SU-DHL-6 (cell line): ENCODE measurements around the gene WWOX.

ENCODE experiments used
- H2AFZ ChIP-seq: fragments of 200-600 bp; sonication (generic); 2 replicates; pipeline ENCODE4 v1.6.1; 2014; ENCODE audit warnings: low read depth, mild to moderate bottlenecking, moderate library complexity, mixed read lengths, antibody characterized with exemption, low read length; ENCODE audit not compliant: severe bottlenecking
- H3F3A ChIP-seq: fragments of 200-600 bp; shearing (Covaris generic); 2 replicates; pipeline ENCODE4 v1.6.0; 2016; ENCODE audit warnings: antibody characterized with exemption, mild to moderate bottlenecking; ENCODE audit not compliant: insufficient read depth
- H3K27ac ChIP-seq: fragments of 200-600 bp; sonication (generic); 2 replicates; pipeline ENCODE4 v1.5.1; 2016; ENCODE audit warnings: low read depth, mild to moderate bottlenecking, low read length, moderate library complexity, mixed read lengths
- H3K27me3 ChIP-seq: fragments of 200-600 bp; sonication (generic), shearing (Covaris generic); 2 replicates; pipeline ENCODE4 v1.6.0; 2014; ENCODE audit warnings: mild to moderate bottlenecking, low read length
- H3K36me3 ChIP-seq: fragments of 200-600 bp; sonication (generic); 2 replicates; pipeline ENCODE4 v1.6.1; 2014; ENCODE audit warnings: mild to moderate bottlenecking, low read length, mixed read lengths
- H3K4me2 ChIP-seq: fragments of 300-600, 200-600 bp; shearing (Covaris generic), sonication (generic); 2 replicates; pipeline ENCODE4 v1.6.0; 2014; ENCODE audit warnings: low read length, low read depth, mild to moderate bottlenecking; ENCODE audit not compliant: poor library complexity, severe bottlenecking
- H3K4me3 ChIP-seq: fragments of 200-600 bp; sonication (generic); 2 replicates; pipeline ENCODE4 v1.5.1; 2014; ENCODE audit warnings: antibody characterized with exemption, low read length, mild to moderate bottlenecking, mixed read lengths; ENCODE audit not compliant: insufficient read depth, poor library complexity, severe bottlenecking
- H3K79me2 ChIP-seq: fragments of 200-600 bp; sonication (generic); 2 replicates; pipeline ENCODE4 v1.6.1; 2014; ENCODE audit warnings: mild to moderate bottlenecking, low read length, moderate library complexity; ENCODE audit not compliant: insufficient read depth
- H3K9ac ChIP-seq: fragments of 200-600 bp; sonication (generic); 2 replicates; pipeline ENCODE4 v1.7.0; 2014; ENCODE audit warnings: mild to moderate bottlenecking, low read length
- H3K9me2 ChIP-seq: fragments of 200-600 bp; sonication (generic); replicated peaks from 2 replicates; pipeline ENCODE4 v1.6.1; 2014; ENCODE audit warnings: low read length; ENCODE audit not compliant: insufficient read depth
- H3K9me3 ChIP-seq: fragments of 200-600 bp; sonication (generic); 2 replicates; pipeline ENCODE4 v1.6.1; 2014; ENCODE audit warnings: low read length, mixed read lengths; ENCODE audit not compliant: insufficient read depth
- H4K20me1 ChIP-seq: fragments of 200-600 bp; sonication (generic); 2 replicates; pipeline ENCODE4 v1.6.1; 2014; ENCODE audit warnings: low read depth, mild to moderate bottlenecking, antibody characterized with exemption, low read length, moderate library complexity, mixed read lengths
- CTCF ChIP-seq: fragments of 200-600 bp; sonication (generic); IDR thresholded peaks from one replicate; pipeline ENCODE4 v1.5.1; 2017; ENCODE audit warnings: antibody characterized with exemption, mild to moderate bottlenecking, low read length, moderate library complexity; ENCODE audit not compliant: insufficient read depth, poor library complexity, severe bottlenecking
- EZH2phosphoT487 ChIP-seq: fragments of 200-600 bp; sonication (generic), shearing (Covaris generic); conservative IDR thresholded peaks from 2 replicates; pipeline ENCODE4 v1.6.1; 2018; ENCODE audit warnings: mild to moderate bottlenecking, antibody characterized with exemption, low read length, moderate library complexity, mixed read lengths

The WWOX gene

GRCh38 chr16:78289373-78289772 lies 189.9 kb downstream of the WWOX start:
- Histone ChIP-seq H3K4me2 (no peak overlapping the region), H3K4me3 (no peak overlapping the region), H3F3A (no peaks in the 10 kb centered on the region), H3K36me3 (no peaks in the 10 kb centered on the region), H3K27me3 (no peaks in the 10 kb centered on the region), H3K9ac (no peak overlapping the region), H3K27ac (no peak overlapping the region), H4K20me1 (no peaks in the 10 kb centered on the region), H2AFZ (no peak overlapping the region), H3K9me2 (no peaks in the 10 kb centered on the region), H3K79me2 (no peaks in the 10 kb centered on the region), H3K9me3 (no peaks in the 10 kb centered on the region)
- TF ChIP-seq CTCF = no peak
- TF ChIP-seq EZH2phosphoT487 = no peak

- H3K4me2 ChIP-seq = no peak overlapping the region
- H3K27ac ChIP-seq = no peak overlapping the region
- no peak overlapping the region for H3K4me3 ChIP-seq
- H3K79me2 ChIP-seq = no peaks in the 10 kb centered on the region
- no peaks in the 10 kb centered on the region for H3K27me3 ChIP-seq
- H4K20me1 ChIP-seq = no peaks in the 10 kb centered on the region
- H3K9ac ChIP-seq = no peak overlapping the region
- H3K9me3 ChIP-seq = no peaks in the 10 kb centered on the region
- H3K36me3 ChIP-seq = no peaks in the 10 kb centered on the region
- no peaks in the 10 kb centered on the region for H3F3A ChIP-seq
- no peak for TF ChIP-seq EZH2phosphoT487
- no peak for TF ChIP-seq CTCF
- H2AFZ ChIP-seq = no peak overlapping the region
- no peaks in the 10 kb centered on the region for H3K9me2 ChIP-seq
Observed at GRCh38 chr16:78289844-78290277, 190.4 kb downstream of the WWOX start.

GRCh38 chr16:78290395-78290794 lies 190.9 kb downstream of the WWOX start:
- H3K4me2 ChIP-seq = no peak overlapping the region
- no peak overlapping the region for H3K27ac ChIP-seq
- H3K9ac ChIP-seq = no peak overlapping the region
- H3K79me2 ChIP-seq = no peaks in the 10 kb centered on the region
- no peaks in the 10 kb centered on the region for H4K20me1 ChIP-seq
- no peaks in the 10 kb centered on the region for H3K27me3 ChIP-seq
- no peak overlapping the region for H3K4me3 ChIP-seq
- no peaks in the 10 kb centered on the region for H3K36me3 ChIP-seq
- H3F3A ChIP-seq = no peaks in the 10 kb centered on the region
- no peaks in the 10 kb centered on the region for H3K9me2 ChIP-seq
- no peaks in the 10 kb centered on the region for H3K9me3 ChIP-seq
- no peak overlapping the region for H2AFZ ChIP-seq
- TF ChIP-seq CTCF (no peak), EZH2phosphoT487 (no peak)
